Caki2 (cell line): ENCODE data around the gene RGS6. TPM values are rescaled to one million over a fixed set of nuclear protein-coding genes. Genes with fewer than 3 reads are reported as not detected.

Experiments
- DNase-seq: peaks from one replicate; pipeline ENCODE4 v3.0.0-alpha.2; 2015; ENCODE audit warnings: low read depth
- in situ Hi-C: cut with HindIII; loops from 2 replicates; pipeline ENCODE4 v1.10.0; 2016; ENCODE audit warnings: low sequenced_read_pairs, low pct_unique_long_range_greater_than_20kb, mixed read lengths
- total RNA-seq: library from RNA; depleted of rRNA; stranded (reverse); fragments of >200 nt; shearing (Covaris generic); gene quantifications from 2 replicates; pipeline ENCODE4 v1.2.3, GENCODE V29; 2014; ENCODE audit warnings: low replicate concordance

The RGS6 gene
- total RNA-seq, 1 experiment from 2014 or later: not detected

DNA sequence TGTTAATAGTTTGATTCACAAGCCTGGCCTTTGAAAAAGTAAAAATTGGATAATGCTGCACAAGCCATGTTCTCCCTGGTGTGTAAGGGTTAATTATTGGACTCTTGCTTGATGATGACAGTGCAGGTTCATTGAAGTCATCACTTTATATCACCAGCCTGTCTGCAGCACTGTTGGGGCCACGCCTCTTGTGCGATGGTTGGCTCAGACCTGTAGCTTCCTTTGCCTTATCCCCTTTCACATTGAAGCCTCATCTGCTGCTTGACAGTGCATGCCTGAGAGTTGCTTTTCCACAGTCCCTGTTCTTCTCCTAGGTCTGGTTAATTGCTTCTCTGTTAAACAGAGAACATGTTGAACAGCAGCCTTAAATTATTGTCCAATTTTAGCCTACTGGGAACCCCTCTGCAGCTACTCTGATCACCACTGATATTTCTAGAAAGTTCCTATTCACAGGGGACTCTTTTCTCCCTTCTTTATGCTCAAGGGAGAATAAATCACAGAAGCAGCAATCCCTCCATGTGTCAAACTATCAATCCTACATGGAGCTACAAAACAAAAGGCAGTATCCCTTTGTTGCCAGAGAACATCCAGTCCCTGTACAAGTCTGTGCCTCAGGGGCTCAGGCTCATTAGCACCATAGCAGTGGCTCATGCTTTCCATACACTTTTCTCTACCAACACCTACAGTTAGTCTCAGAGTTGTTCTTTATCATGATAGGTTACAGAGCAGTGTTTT lies 322.1 kb downstream of the RGS6 start:
- in situ Hi-C loops: no loop called here
- DNase-seq: no peak

DNA sequence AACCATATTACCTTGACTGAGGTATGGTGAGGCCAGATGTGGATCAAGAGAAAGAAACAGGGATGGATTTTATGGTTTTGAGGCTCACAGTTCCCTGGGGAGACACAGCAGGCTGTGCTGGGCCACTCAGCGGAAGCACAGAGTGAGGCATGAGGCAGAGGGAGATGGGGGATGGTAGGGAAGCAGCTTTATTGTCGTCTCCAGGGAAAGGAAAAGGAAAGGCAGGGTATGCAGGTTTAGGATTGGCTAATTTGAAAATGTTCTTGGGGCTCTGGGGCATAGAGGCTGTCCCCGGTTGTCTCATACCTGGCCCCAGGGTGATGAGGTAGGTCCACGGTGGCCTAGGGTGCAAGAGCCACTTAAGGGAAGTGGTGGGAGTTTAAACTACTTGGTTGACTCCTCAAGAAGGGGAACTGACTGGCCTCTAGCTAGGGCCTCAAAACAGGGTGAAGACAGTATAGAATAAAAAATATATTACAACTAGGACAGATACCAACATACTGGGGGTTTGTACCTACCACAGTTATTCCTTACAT lies 322.8 kb downstream of the RGS6 start:
- in situ Hi-C loops: no loop called here
- no peak for DNase-seq

DNA sequence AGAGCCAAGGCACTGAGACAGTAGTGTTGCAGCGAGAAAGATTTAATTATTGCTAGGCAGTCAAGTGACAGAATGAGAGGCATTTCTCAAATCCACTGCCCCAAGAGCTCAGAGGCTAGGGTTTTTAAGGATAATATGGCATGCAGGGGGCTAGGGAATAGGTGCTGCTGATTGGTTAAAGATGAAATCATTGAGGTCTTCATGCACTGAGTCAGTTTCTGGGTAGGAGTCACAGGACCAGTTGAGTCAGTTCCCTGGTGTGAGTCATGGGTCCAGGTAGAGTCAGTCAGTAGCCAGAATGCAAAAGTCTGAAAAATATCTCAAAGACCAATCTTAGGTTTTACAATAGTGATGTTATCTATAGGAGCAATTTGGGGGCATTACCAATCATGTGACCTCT lies 323.8 kb downstream of the RGS6 start:
- DNase-seq: peak; percentile 34
- in situ Hi-C loops: no loop called here

DNA sequence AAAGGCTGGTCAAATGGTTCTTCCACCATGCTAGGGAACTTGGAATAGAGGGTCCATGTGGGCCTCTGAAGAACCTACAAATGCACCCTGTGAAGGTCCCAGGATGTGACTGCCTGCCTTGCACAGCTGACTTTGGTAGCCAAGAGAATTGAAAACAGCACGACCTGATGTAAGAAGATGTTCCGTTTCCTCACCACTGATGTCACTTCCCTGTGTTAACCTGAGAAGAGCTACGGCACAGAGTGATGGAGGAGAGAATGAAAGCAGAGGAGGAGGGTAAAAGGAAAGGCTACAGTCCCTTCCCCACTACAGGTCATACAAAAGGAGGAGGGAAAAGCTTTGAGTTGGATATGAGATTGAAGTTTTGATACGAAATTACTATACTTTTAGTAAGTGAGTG lies 328.8 kb downstream of the RGS6 start:
- in situ Hi-C loops: no loop called here
- no peak for DNase-seq

DNA sequence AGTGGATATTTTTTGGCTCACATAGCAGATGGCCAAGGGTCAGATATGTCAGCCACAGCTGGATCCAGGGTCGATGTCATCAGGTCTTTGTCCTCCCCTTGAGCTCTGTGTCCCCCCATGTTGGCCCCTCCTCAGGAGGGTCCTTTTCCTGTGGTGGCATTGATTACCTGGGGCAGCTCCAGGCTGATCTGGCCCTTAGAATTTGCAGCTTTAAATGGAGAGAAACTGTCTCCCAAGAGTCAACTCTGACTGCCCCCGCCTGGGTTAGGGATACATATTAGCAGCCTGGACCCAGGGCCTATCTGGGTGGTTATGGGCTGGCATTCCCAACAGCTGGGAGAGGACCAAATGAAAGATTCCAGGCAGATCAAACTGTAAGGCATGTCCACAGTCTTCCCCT lies 330.5 kb downstream of the RGS6 start:
- no peak for DNase-seq
- in situ Hi-C loops: no loop called here

DNA sequence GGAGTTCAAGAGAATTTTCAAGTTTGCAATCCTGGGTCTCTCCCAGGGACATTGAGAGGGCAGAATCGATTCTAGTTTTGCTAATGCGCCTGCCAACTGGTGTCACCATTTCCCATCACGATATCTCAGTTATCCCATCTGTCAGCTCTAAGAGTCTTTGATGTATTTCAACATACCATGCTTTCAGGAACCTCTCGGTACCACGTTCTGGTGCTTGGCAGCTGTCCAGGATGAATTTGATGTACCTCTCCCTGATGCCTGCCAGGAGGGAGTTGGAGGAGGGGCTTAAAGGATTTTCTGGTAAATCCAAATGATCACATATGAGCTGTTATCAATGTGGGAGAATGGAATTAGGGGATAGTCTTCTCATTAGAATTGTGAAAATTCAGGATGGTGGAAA lies 332.5 kb downstream of the RGS6 start:
- in situ Hi-C loops: no loop called here
- DNase-seq: no peak

DNA sequence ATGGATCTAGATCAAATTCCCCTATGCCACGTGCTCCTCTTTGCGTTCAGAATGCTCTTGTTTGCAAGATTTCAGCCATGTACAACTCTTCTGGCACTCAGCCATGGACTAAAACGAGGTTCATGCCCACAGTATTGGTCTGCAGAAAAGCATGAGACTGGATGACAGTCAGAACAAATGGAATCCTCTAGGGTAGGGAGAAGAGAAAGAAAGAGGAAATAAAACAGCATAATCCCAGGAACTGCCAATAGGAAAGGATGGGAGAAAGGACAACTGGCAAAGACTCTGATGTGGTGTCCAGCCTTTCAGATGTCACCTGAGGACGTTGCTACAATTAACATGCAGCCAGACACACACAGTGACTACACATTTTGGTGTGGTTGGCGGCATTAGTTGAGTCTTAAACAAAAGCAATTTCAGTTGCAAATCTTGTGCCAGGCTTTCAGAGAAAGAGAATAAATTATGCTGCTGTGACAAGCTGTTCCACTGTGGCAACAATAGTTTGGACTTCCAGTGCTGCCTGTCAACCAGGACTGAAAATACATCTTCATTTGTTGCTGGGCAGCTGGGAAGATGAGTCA lies 338.0 kb downstream of the RGS6 start:
- in situ Hi-C loops: no loop called here
- no peak for DNase-seq

DNA sequence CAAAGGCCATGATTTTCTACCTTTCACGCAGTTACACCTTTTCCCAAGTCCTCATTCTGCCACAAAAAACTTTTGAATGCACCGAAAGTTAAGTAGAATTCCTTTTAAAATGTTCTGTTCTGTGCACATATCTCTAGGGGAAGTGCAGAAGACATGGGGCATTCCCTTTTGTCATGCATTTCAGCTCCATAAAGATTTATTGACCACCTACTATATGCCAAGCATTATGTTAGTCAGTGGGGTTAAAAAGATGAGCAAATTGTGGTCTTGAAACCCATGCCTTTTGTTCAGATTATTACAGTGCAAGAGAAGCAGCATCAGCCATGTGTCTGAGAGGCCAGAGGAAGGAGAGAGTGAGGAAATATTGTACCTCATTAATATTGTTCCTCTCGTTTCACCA lies 338.5 kb downstream of the RGS6 start:
- DNase-seq: no peak
- in situ Hi-C loops: no loop called here

DNA sequence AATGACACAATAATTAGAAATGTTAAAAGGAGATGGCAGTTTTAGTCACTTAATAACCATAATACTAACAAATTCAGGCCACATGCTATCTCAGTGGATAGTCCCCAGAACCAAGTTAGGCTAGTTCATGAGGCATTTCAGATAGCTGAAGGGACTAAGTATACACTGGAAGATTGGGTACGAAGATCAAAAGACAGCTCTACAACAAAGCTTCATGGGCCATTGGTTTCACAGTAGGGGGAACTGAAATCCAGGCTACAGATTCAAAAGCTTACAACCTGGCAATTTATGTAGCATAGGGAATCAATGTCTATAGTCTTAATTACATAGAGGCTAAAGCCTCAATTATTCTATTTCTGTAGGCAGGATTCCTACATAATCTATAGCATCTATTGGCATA lies 343.0 kb downstream of the RGS6 start:
- DNase-seq: no peak
- in situ Hi-C loops: no loop called here

DNA sequence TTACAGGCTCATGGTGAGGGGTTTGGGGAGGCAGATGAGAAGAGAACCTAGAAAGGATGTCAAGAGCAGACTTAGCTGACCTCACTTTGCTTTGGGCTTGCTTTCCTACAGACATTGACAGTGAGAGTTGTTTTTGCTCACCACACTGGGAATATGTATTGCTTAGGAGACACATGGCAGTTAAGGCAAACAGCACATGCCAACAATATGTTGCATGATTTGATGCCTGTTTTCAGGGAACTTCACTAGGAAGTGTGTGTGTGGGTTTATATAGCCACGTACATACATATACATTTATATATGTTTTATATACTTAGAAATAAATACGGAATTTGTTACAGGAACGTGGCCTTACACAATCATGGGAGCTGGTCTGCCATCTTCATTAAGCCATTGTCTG lies 346.1 kb downstream of the RGS6 start:
- in situ Hi-C loops: no loop called here
- DNase-seq: no peak

DNA sequence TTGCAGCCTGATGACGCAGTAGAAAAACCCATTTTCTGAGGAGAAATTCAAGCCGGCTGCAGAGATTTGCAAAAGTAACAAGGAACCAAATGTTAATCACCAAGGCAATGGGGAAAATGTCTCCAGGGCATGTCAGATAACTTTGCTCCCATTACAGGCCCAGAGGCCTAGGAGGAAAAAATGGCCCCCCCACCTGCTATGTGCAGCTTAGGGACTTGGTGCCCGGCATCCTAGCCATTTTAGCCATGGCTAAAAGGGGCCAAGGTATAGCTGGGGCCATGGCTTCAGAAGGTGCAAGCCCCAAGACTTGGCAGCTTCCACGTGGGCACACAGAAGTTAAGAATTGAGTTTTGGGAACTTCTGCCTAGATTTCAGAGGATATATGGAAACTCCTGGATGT lies 351.9 kb downstream of the RGS6 start:
- in situ Hi-C loops: no loop called here
- DNase-seq: no peak

DNA sequence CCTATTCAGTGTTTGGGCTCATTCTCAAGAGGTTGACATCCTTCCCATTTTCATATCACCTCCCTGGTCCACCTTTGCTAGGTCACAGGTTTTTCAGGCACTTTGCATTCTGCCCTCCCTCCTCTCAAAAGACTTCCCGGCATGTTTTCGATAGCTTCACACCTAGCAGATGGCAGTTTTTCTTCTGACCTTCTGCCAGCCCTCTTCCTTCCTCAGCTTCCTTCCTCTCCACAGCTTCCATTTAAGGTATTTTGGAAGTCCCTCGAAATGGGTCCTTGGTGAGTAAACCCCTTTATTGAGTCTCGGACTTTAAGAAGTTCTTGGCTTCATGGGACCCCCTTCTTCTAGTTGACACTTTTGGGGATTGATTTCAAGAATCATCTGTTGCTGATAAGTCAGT lies 358.0 kb downstream of the RGS6 start:
- in situ Hi-C loops: no loop called here
- DNase-seq: no peak

DNA sequence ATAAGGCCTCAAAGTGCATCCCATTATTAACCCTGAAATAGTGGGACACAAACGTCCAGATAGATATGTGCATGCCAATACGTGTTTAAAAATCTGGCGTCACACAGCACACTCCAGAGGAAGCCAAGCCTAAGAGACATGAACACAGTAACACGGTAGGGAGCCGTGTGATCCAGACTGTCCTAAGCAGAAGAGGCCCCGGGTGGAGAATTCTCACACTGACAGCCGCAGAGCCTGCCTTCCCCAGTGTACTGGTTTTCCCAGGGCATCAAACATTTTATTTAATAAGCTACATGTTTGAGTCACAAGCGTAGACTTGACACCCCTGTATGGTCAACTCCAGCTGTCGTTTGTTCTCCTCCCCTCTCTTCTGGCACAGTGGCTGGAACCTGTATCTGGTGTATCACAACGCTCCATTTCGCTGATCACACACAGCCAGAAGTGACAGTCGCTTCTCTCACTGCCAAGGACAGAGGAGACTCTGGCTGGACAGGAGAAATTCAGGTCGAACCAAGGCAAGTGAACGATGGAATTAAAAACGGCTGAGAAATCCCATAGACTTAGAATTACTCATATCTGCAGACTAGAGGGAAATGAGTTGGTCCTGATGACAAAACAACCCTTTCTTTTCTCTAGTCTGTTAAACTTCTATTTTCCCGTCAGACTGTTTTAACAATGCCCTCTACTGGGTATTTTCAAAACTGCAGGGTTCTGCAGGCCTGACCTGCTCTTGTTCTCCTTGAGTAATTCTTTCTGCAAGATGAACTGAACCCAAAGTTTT lies 359.9 kb downstream of the RGS6 start:
- in situ Hi-C loops: no loop called here
- DNase-seq: peak; percentile 13

DNA sequence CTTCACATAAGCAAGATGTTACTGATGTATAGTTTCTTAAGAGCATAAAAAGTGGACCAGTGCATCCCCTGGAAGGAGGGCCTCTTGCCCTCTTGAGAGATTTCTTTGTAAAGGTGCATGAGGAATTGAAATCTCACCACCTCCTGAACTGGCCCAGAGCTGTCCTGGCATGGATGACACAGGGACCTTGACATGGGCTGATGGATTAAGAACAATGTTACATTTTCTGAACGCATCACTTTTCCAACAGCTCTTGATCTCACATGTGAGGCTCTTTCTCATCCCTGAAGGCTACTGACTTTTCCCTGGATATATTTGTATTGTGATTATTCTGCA lies 360.4 kb downstream of the RGS6 start:
- no peak for DNase-seq
- in situ Hi-C loops: no loop called here

DNA sequence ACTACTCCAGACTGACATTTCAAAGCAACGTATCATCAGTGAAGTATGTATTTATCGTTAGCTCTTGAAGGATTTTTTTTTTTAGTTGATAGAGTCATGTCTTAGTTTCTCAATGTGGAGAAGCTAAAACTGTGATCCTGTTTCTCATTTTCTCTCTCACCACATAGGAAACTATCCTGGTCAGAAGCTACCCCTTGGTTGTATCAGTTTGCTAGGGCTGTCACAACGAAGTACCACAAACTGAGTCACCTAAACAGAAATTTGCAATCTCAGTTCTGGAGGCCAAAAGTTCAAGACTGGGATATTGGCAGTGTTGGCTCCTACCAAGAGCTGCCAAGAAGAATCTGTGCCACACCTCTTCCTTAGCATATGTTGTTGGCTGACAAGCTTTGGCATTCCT lies 369.1 kb downstream of the RGS6 start:
- in situ Hi-C loops: no loop called here
- DNase-seq: no peak

DNA sequence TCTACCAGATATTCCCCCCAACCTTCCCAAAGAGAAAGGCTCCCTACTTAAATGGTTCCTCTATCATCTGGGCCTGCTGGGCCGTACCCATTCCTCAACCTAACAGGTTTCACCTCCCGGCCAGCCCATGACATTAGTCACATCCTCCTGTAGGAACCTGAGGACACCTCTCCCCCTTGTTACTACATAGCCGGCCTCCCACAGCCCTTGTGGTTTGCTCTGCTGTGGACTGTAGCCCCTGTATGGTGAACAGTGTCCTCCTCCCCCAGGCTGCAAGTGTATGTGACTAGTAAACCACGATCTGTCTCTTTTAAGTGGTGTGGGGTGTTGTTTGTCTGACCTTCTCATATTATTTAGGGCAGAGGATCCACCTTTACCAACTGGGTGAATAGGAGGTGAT lies 371.7 kb downstream of the RGS6 start:
- DNase-seq: no peak
- in situ Hi-C loops: no loop called here

DNA sequence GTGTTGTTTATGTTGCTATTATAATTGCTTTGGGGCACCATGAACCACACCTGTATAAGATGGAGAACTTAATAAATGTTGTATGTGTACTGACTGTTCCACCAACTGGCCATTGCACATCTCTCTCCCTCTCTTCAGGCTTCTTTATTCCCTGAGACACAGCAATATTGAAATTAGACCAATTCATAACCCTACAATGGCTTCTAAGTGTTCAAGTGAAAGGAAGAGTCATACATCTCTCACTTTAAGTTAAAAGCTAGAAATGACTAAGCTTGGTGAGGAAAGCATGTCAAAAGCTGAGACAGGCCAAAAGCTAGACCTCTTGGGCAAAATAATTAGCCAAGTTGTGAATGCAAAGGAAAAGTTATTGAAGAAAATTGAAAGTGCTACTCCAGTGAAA lies 373.3 kb downstream of the RGS6 start:
- no peak for DNase-seq
- in situ Hi-C loops: no loop called here

DNA sequence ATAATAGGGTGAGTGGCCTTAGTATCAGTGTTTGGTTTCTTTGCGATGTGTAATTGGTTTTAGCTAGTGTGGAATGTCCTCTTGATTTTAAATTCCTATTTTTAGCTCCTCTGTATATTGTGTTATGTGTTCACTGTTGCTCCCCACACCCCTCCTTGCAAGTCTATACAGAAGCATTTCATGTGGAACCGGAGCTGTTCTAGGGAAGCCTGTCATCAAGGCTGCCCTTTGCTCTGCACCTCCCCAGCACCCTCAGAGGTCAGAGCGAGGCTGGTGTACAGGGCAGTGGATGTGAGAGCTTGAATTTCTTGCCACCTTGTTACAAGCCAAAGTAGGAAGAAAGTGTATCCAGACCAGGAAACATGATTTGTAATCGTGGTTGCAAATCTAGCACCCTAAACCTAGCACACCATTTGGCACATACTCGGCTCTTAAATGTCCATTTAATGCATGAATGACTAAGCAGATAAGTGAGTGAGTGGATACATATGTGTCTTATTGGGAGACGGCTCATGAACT lies 376.8 kb downstream of the RGS6 start:
- in situ Hi-C loops: no loop called here
- DNase-seq: no peak

DNA sequence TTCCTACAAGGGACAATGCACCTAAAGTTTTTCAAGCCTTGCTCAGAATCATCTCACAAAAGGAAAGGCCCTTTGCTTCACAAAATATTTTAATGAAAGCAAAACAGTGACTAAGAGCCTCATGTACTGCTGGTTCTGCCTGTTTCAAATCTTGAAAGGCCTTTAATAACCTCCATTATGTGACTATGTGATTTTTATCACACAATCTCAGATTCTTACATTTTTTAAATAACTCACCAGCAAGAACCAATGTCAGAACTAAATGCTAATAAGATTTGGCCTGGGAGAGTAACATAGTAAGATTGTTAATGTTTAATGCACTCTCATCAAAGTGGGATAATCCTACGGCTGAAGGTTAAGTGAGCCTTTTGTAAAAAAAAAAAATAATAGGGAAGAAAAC lies 378.9 kb downstream of the RGS6 start:
- in situ Hi-C loops: no loop called here

More for the DNA sequence above, 378.9 kb downstream of the RGS6 start:
- DNase-seq: no peak
